ENCODE results near the gene NPBWR2. TPM values are rescaled to one million over a fixed set of nuclear protein-coding genes. Genes with fewer than 3 reads are reported as not detected.
A peak's percentile ranks its signal among the peaks of the same experiment; 100 is the strongest.

NPBWR2 gene
- total and polyA plus RNA-seq, 9 of the 15 experiments (the other 6 are each of a cell fraction or from before 2014, with no cell fraction given) = not detected

- no peak for TF ChIP-seq ZNF324 (CRISPR knock-in tag; IDR thresholded peaks at IDR 0.05)
- TF ChIP-seq RHOXF2B (CRISPR knock-in tag; conservative IDR thresholded peaks at IDR 0.05) = no peak
- TF ChIP-seq MEIS2 (IDR thresholded peaks at IDR 0.05; ENCODE audit: partially characterized antibody) = peak; percentile 22
- TF ChIP-seq FOXM1 (IDR thresholded peaks at IDR 0.05; ENCODE audit: low read depth) = no peak
- no peak for TF ChIP-seq FOXM1 (CRISPR knock-in tag; IDR thresholded peaks at IDR 0.05; ENCODE audit: low read depth)
- TF ChIP-seq HEY1 (CRISPR knock-in tag; IDR thresholded peaks at IDR 0.05; ENCODE audit: borderline replicate concordance) = no peak
- no peak for TF ChIP-seq MAFK (IDR thresholded peaks at IDR 0.05; ENCODE audit: low read length)
- no peak for TF ChIP-seq SRSF9 (IDR thresholded peaks at IDR 0.05; ENCODE audit: borderline replicate concordance, low read depth, low read length)
- TF ChIP-seq ZBTB7A (IDR thresholded peaks at IDR 0.05; ENCODE audit: borderline replicate concordance, control insufficient read depth, low read depth, low read length) = peak; percentile 27; the same call in 1 of the 2 replicates
- TF ChIP-seq STAT5B (CRISPR knock-in tag; IDR thresholded peaks at IDR 0.05) = no peak
- TF ChIP-seq BMI1 (IDR thresholded peaks at IDR 0.05; ENCODE audit: low read length) = no peak
- TF ChIP-seq, protein P1, sequence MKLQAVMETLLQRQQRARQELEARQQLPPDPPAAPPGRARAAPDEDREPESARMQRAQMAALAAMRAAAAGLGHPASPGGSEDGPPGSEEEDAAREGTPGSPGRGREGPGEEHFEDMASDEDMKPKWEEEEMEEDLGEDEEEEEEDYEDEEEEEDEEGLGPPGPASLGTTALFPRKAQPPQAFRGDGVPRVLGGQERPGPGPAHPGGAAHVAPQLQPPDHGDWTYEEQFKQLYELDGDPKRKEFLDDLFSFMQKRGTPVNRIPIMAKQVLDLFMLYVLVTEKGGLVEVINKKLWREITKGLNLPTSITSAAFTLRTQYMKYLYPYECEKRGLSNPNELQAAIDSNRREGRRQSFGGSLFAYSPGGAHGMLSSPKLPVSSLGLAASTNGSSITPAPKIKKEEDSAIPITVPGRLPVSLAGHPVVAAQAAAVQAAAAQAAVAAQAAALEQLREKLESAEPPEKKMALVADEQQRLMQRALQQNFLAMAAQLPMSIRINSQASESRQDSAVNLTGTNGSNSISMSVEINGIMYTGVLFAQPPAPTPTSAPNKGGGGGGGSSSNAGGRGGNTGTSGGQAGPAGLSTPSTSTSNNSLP (IDR thresholded peaks at IDR 0.05; ENCODE audit: borderline replicate concordance, low read depth, low read length) = no peak
- no peak for TF ChIP-seq NR3C1 (CRISPR knock-in tag; IDR thresholded peaks at IDR 0.05)
These were observed 25.1 kb downstream of the NPBWR2 start (continued) for GRCh38 chr20:64082126-64082731.
